ENCODE measurements around the gene LACRT.
A peak's percentile ranks its signal among the peaks of the same experiment; 100 is the strongest.
"Not testable (repeated sequence)": the region's sequence is repeated elsewhere in the genome, so short reads cannot be mapped to it uniquely, and the experiment has no call there.

The LACRT gene

GRCh38 chr12:54634795-54635194 is at the start of gene LACRT:
Gene LACRT (minus strand): TSS chr12:54634895. CDS start chr12:54634841, 54 bp downstream.
- DNase-seq: no peak

GRCh38 chr12:54683398-54683797 is 48.7 kb upstream of the LACRT start:
- DNase-seq: no peak

- DNase-seq: no peak
These were observed 48.0 kb upstream of the LACRT start for GRCh38 chr12:54682674-54683073.

- no peak for DNase-seq
These were observed 45.7 kb upstream of the LACRT start for GRCh38 chr12:54680374-54680773.

- no peak for DNase-seq
These were observed 43.4 kb upstream of the LACRT start for GRCh38 chr12:54678131-54678530.

GRCh38 chr12:54667945-54668344 is 33.2 kb upstream of the LACRT start:
- no peak for DNase-seq

GRCh38 chr12:54666008-54666407 is 31.3 kb upstream of the LACRT start:
- no peak for DNase-seq

GRCh38 chr12:54665022-54665635 is 30.4 kb upstream of the LACRT start:
- not testable (repeated sequence) for DNase-seq

- no peak for DNase-seq
These were observed 28.9 kb upstream of the LACRT start for GRCh38 chr12:54663603-54664002.

GRCh38 chr12:54662026-54662425 is 27.3 kb upstream of the LACRT start:
- no peak for DNase-seq

- DNase-seq: no peak
These were observed 26.4 kb upstream of the LACRT start for GRCh38 chr12:54661048-54661447.

- DNase-seq: no peak
These were observed 25.7 kb upstream of the LACRT start for GRCh38 chr12:54660320-54660962.

GRCh38 chr12:54658306-54659264 is 23.9 kb upstream of the LACRT start:
- DNase-seq: peak; percentile 21 to 42

- no peak for DNase-seq
These were observed 22.5 kb upstream of the LACRT start for GRCh38 chr12:54657105-54657607.

GRCh38 chr12:54654926-54655325 is 20.2 kb upstream of the LACRT start:
- DNase-seq: no peak

GRCh38 chr12:54653025-54653424 is 18.3 kb upstream of the LACRT start:
- DNase-seq: no peak

GRCh38 chr12:54650889-54651288 is 16.2 kb upstream of the LACRT start:
- no peak for DNase-seq

GRCh38 chr12:54650409-54650808 is 15.7 kb upstream of the LACRT start:
- no peak for DNase-seq

GRCh38 chr12:54649825-54650224 is 15.1 kb upstream of the LACRT start:
- no peak for DNase-seq

- DNase-seq: no peak
These were observed 13.6 kb upstream of the LACRT start, which contains the start of gene DCD for GRCh38 chr12:54648265-54648664. Gene DCD (minus strand): TSS chr12:54648365. CDS start chr12:54648303, 62 bp downstream.

- DNase-seq: no peak
These were observed 6.9 kb upstream of the LACRT start for GRCh38 chr12:54641554-54641953.

- DNase-seq: no peak
These were observed 6.4 kb upstream of the LACRT start for GRCh38 chr12:54641089-54641488.

- not testable (repeated sequence) for DNase-seq
These were observed 4.4 kb upstream of the LACRT start for GRCh38 chr12:54639112-54639511.

All from stimulated activated CD4-positive, alpha-beta T cell treated with anti-CD3 and anti-CD28 coated beads, Interleukin-4, amount 100 ng/mL, for 4 hours (primary cell).